CD4-positive, CD25-positive, alpha-beta regulatory T cell (primary cell): Measurements from ENCODE around the gene FAM234A. TPM values are rescaled to one million over a fixed set of nuclear protein-coding genes. Genes with fewer than 3 reads are reported as not detected.

ENCODE experiments used
- ATAC-seq, 2 donors: fragments of 150-1000 bp; cut with Tn5 transposase; one replicate each; pipeline ENCODE4 v1.10.0; 2021; ENCODE audit warnings: low read depth in 2 of 2, moderate number of reproducible peaks in 2 of 2, moderate library complexity in 1 of 2
- DNase-seq, 3 donors: peaks; one replicate each; pipeline versions ENCODE4 v3.0.0 to v3.0.0-alpha.2; 2012 to 2022; ENCODE audit warnings: mixed read lengths in 1 of 3
- H3K27ac ChIP-seq: one replicate; pipeline ENCODE4 v1.7.0; 2013; ENCODE audit warnings: mild to moderate bottlenecking, low read length; ENCODE audit not compliant: insufficient read depth, poor library complexity, severe bottlenecking
- H3K27me3 ChIP-seq: one replicate; pipeline ENCODE4 v1.7.0; 2013; ENCODE audit warnings: low read length; ENCODE audit not compliant: control insufficient read depth, insufficient read depth
- H3K36me3 ChIP-seq: one replicate; pipeline ENCODE4 v1.7.0; 2013; ENCODE audit warnings: mild to moderate bottlenecking, low read length, moderate library complexity; ENCODE audit not compliant: control insufficient read depth, insufficient read depth
- H3K4me1 ChIP-seq: 2 replicates; pipeline ENCODE4 v1.7.0; 2013; ENCODE audit warnings: mild to moderate bottlenecking, low read length; ENCODE audit not compliant: insufficient read depth, control insufficient read depth, poor library complexity, severe bottlenecking
- H3K4me3 ChIP-seq: one replicate; pipeline ENCODE4 v1.7.0; 2013; ENCODE audit warnings: low read depth, mild to moderate bottlenecking, low read length, moderate library complexity
- H3K9me3 ChIP-seq, 2 experiments: 1 replicate in 1 of 2; 2 replicates in 1 of 2; pipeline ENCODE4 v1.7.0; 2013; ENCODE audit warnings: low read length in 2 of 2, mild to moderate bottlenecking in 1 of 2, moderate library complexity in 1 of 2; ENCODE audit not compliant: control insufficient read depth in 2 of 2
- H3K27ac Mint-ChIP-seq, 3 donors: one replicate each; pipeline ENCODE4 v1.8.0; 2020 to 2022; ENCODE audit warnings: mild to moderate bottlenecking in 3 of 3, mixed read lengths in 3 of 3, moderate library complexity in 2 of 3
- H3K27me3 Mint-ChIP-seq: one replicate; pipeline ENCODE4 v1.8.0; 2022; ENCODE audit warnings: mild to moderate bottlenecking, mixed read lengths
- H3K36me3 Mint-ChIP-seq: one replicate; pipeline ENCODE4 v1.8.0; 2020; ENCODE audit warnings: mixed read lengths
- H3K4me1 Mint-ChIP-seq, 4 donors: one replicate each; pipeline ENCODE4 v1.8.0; 2020 to 2022; ENCODE audit warnings: mixed read lengths in 4 of 4, mild to moderate bottlenecking in 1 of 4
- H3K4me3 Mint-ChIP-seq, 4 donors: one replicate each; pipeline ENCODE4 v1.8.0; 2020 to 2022; ENCODE audit warnings: mild to moderate bottlenecking in 4 of 4, mixed read lengths in 4 of 4, moderate library complexity in 3 of 4
- H3K9me3 Mint-ChIP-seq, 7 donors: one replicate each; pipeline ENCODE4 v1.8.0; 2020 to 2022; ENCODE audit warnings: mixed read lengths in 7 of 7, mild to moderate bottlenecking in 3 of 7, moderate library complexity in 2 of 7
- polyA plus RNA-seq, 4 donors: library from polyadenylated mRNA; unstranded; fragments of 300-500 nt; fragmentation: Illumina TruSeq; gene quantifications; one replicate each; pipeline ENCODE4 v1.2.3, GENCODE V29; 2021
- total RNA-seq: library from RNA; stranded (reverse); gene quantifications from one replicate; pipeline ENCODE4 v1.2.3, GENCODE V29; 2022

The FAM234A gene
- total and polyA plus RNA-seq, 5 donors from 2014 or later, result 15.3 to 26.5 (median 22.1) TPM

GRCh38 chr16:280005-280460 is 45.4 kb downstream of the FAM234A start:
- ATAC-seq, result no peak
- peaks cover 32% of the 10 kb centered on the region for H3K27me3 Mint-ChIP-seq
- Histone ChIP-seq H3K4me1 (peaks cover 32% of the 10 kb centered on the region), H3K27me3 (peaks cover 4% of the 10 kb centered on the region), H3K27ac (no peak overlapping the region), H3K36me3 (no peaks in the 10 kb centered on the region), H3K9me3 (no peaks in the 10 kb centered on the region), H3K4me3 (no peak overlapping the region)
- H3K4me3 Mint-ChIP-seq, result no peak overlapping the region
- peaks cover 6 to 14% (median 9%) of the 10 kb centered on the region in 4 donors for H3K4me1 Mint-ChIP-seq
- H3K27ac Mint-ChIP-seq, result no peak overlapping the region
- DNase-seq, result no peak
- no peaks in the 10 kb centered on the region for H3K9me3 Mint-ChIP-seq
- H3K36me3 Mint-ChIP-seq, result no peaks in the 10 kb centered on the region

- Histone ChIP-seq H3K9me3 (no peaks in the 10 kb centered on the region), H3K4me3 (no peak within 1 kb of the TSS), H3K27me3 (peaks cover 4% of the 10 kb centered on the region), H3K27ac (no peak within 1 kb of the TSS), H3K4me1 (peaks cover 28% of the 10 kb centered on the region), H3K36me3 (no peaks in the 10 kb centered on the region)
- ATAC-seq (no peak), DNase-seq (no peak)
- H3K27me3 Mint-ChIP-seq, result peaks cover 29% of the 10 kb centered on the region
- no peaks in the 10 kb centered on the region for H3K36me3 Mint-ChIP-seq
- peaks cover 6 to 13% (median 9%) of the 10 kb centered on the region in 4 donors for H3K4me1 Mint-ChIP-seq
- H3K27ac Mint-ChIP-seq, result no peak within 1 kb of the TSS
- H3K4me3 Mint-ChIP-seq, result peak within 1 kb of the TSS in 1 of 4 donors; percentile 73
- no peaks in the 10 kb centered on the region for H3K9me3 Mint-ChIP-seq
These were observed 45.9 kb downstream of the FAM234A start, which contains the start of gene ARHGDIG for GRCh38 chr16:280552-280951. TSS of gene ARHGDIG (plus strand) at chr16:280591. CDS start at chr16:280681, 90 bp downstream.

GRCh38 chr16:280991-281659 is 46.5 kb downstream of the FAM234A start:
- DNase-seq (no peak), ATAC-seq (no peak)
- Histone ChIP-seq H3K36me3 (no peaks in the 10 kb centered on the region), H3K9me3 (no peaks in the 10 kb centered on the region), H3K27me3 (peaks cover 4% of the 10 kb centered on the region), H3K4me1 (peaks cover 26% of the 10 kb centered on the region), H3K27ac (no peak overlapping the region), H3K4me3 (no peak overlapping the region)
- H3K4me1 Mint-ChIP-seq, result peaks cover 6 to 13% (median 9%) of the 10 kb centered on the region in 4 donors
- peaks cover 28% of the 10 kb centered on the region for H3K27me3 Mint-ChIP-seq
- H3K36me3 Mint-ChIP-seq, result no peaks in the 10 kb centered on the region
- H3K4me3 Mint-ChIP-seq, result no peak overlapping the region
- H3K27ac Mint-ChIP-seq, result no peak overlapping the region
- no peaks in the 10 kb centered on the region for H3K9me3 Mint-ChIP-seq

GRCh38 chr16:281660-282255 is 47.1 kb downstream of the FAM234A start:
- H3K27ac ChIP-seq, result no peak overlapping the region
- DNase-seq, result no peak
- Mint-ChIP-seq H3K27ac (no peak overlapping the region), H3K4me1 (peaks cover 6 to 9% (median 7%) of the 10 kb centered on the region in 4 donors), H3K4me3 (no peak overlapping the region), H3K36me3 (peaks cover 4% of the 10 kb centered on the region), H3K9me3 (no peaks in the 10 kb centered on the region), H3K27me3 (peaks cover 21% of the 10 kb centered on the region)
- H3K4me3 ChIP-seq, result no peak overlapping the region
- no peaks in the 10 kb centered on the region for H3K36me3 ChIP-seq
- H3K9me3 ChIP-seq, result no peaks in the 10 kb centered on the region
- H3K27me3 ChIP-seq, result peaks cover 4% of the 10 kb centered on the region
- peaks cover 23% of the 10 kb centered on the region for H3K4me1 ChIP-seq
- no peak for ATAC-seq

- Histone ChIP-seq H3K27ac (no peak overlapping the region), H3K36me3 (no peaks in the 10 kb centered on the region), H3K27me3 (peaks cover 4% of the 10 kb centered on the region), H3K4me1 (peaks cover 23% of the 10 kb centered on the region), H3K9me3 (no peaks in the 10 kb centered on the region), H3K4me3 (no peak overlapping the region)
- Mint-ChIP-seq H3K27ac (no peak overlapping the region), H3K4me1 (peaks cover 6 to 9% (median 7%) of the 10 kb centered on the region in 4 donors), H3K36me3 (peaks cover 4% of the 10 kb centered on the region), H3K9me3 (no peaks in the 10 kb centered on the region), H3K4me3 (no peak overlapping the region), H3K27me3 (peaks cover 15% of the 10 kb centered on the region)
- no peak for ATAC-seq
- DNase-seq, result no peak
These were observed 47.9 kb downstream of the FAM234A start for GRCh38 chr16:282491-282890.

GRCh38 chr16:283033-283805 is 48.6 kb downstream of the FAM234A start, which contains the start of gene PDIA2:
TSS of gene PDIA2 (plus strand) at chr16:283164. CDS start at chr16:283170, 6 bp downstream.
- ATAC-seq (no peak), DNase-seq (no peak)
- no peak within 1 kb of the TSS for H3K27ac Mint-ChIP-seq
- peaks cover 5% of the 10 kb centered on the region for H3K36me3 ChIP-seq
- H3K9me3 ChIP-seq, result no peaks in the 10 kb centered on the region
- peaks cover 12% of the 10 kb centered on the region for H3K27me3 Mint-ChIP-seq
- no peak within 1 kb of the TSS for H3K27ac ChIP-seq
- peaks cover 6 to 9% (median 7%) of the 10 kb centered on the region in 4 donors for H3K4me1 Mint-ChIP-seq
- peaks cover 8% of the 10 kb centered on the region for H3K36me3 Mint-ChIP-seq
- H3K4me1 ChIP-seq, result peaks cover 23% of the 10 kb centered on the region
- H3K27me3 ChIP-seq, result peaks cover 4% of the 10 kb centered on the region
- no peak within 1 kb of the TSS for H3K4me3 Mint-ChIP-seq
- H3K9me3 Mint-ChIP-seq, result no peaks in the 10 kb centered on the region
- no peak within 1 kb of the TSS for H3K4me3 ChIP-seq

- Histone ChIP-seq H3K4me3 (no peak overlapping the region), H3K36me3 (peaks cover 9% of the 10 kb centered on the region), H3K9me3 (no peaks in the 10 kb centered on the region), H3K4me1 (peaks cover 15% of the 10 kb centered on the region), H3K27me3 (no peaks in the 10 kb centered on the region), H3K27ac (no peak overlapping the region)
- Mint-ChIP-seq H3K27me3 (peaks cover 5% of the 10 kb centered on the region), H3K9me3 (no peaks in the 10 kb centered on the region), H3K27ac (no peak overlapping the region), H3K36me3 (peaks cover 8% of the 10 kb centered on the region), H3K4me3 (no peak overlapping the region), H3K4me1 (peaks cover 0 to under 1% (median 0%) of the 10 kb centered on the region in 4 donors)
- DNase-seq (no peak), ATAC-seq (no peak)
These were observed 49.8 kb downstream of the FAM234A start for GRCh38 chr16:284204-285120.
